Measurements from ENCODE around the gene DZIP1L. TPM values are rescaled to one million over a fixed set of nuclear protein-coding genes. Genes with fewer than 3 reads are reported as not detected.

The DZIP1L gene
- total and polyA plus RNA-seq, 9 of the 15 experiments (the other 6 are each of a cell fraction or from before 2014, with no cell fraction given) = 0.03 to 1.5 (median 0.48) TPM; not detected in 1

DNA sequence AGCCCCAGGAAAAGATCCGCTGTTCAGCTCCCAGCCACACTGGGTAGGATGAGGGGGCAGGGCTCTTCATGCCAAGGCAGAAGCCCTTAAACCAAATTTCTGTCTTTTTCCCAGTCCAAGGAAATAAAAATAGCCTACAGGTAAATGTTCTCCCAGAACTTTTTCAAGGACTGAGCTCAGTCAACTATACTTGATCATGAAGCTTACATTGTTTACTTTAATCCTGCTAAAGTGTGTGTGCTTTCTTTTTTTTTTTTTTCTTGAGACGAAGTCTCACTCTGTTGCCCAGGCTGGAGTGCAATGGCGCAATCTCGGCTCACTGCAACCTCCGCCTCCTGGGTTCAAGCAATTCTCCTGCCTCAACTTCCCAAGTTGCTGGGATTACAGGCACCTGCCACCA is 87.6 kb downstream of the DZIP1L start (continued):
- no peak for TF ChIP-seq GTF2F1 (IDR thresholded peaks at IDR 0.05; ENCODE audit: low read depth, low read length)
- TF ChIP-seq, protein P1, sequence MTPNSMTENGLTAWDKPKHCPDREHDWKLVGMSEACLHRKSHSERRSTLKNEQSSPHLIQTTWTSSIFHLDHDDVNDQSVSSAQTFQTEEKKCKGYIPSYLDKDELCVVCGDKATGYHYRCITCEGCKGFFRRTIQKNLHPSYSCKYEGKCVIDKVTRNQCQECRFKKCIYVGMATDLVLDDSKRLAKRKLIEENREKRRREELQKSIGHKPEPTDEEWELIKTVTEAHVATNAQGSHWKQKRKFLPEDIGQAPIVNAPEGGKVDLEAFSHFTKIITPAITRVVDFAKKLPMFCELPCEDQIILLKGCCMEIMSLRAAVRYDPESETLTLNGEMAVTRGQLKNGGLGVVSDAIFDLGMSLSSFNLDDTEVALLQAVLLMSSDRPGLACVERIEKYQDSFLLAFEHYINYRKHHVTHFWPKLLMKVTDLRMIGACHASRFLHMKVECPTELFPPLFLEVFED (CRISPR knock-in tag; conservative IDR thresholded peaks at IDR 0.05) = no peak

DNA sequence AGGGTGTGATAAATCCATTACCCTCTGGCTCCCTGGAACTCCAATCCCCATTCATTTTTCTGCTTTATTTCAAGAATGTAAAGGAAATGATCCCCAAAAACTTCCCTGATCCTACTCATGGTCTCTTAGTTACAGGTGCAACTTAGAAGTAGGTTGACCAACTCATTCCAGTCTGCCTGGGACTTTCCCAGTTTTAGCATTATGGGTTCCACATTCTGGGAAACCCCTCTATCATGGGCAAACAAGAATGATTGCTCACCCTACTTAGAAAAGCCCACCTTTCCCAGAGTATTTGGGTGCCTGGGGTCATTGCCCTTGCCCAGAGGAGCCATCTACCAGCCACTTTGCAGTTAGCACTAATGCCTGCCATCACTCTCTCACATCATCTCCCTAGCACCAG is 89.9 kb downstream of the DZIP1L start:
- no peak for TF ChIP-seq ZBTB8A (IDR thresholded peaks at IDR 0.05; ENCODE audit: partially characterized antibody)
- no peak for TF ChIP-seq ZNF79 (CRISPR knock-in tag; IDR thresholded peaks at IDR 0.05; ENCODE audit: low read depth)
- no peak for TF ChIP-seq ZNF197 (CRISPR knock-in tag; IDR thresholded peaks at IDR 0.05; ENCODE audit: low read depth)
- TF ChIP-seq, protein P2, sequence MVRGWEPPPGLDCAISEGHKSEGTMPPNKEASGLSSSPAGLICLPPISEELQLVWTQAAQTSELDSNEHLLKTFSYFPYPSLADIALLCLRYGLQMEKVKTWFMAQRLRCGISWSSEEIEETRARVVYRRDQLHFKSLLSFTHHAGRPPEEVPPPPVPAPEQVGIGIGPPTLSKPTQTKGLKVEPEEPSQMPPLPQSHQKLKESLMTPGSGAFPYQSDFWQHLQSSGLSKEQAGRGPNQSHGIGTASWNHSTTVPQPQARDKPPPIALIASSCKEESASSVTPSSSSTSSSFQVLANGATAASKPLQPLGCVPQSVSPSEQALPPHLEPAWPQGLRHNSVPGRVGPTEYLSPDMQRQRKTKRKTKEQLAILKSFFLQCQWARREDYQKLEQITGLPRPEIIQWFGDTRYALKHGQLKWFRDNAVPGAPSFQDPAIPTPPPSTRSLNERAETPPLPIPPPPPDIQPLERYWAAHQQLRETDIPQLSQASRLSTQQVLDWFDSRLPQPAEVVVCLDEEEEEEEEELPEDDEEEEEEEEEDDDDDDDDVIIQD (CRISPR knock-in tag; IDR thresholded peaks at IDR 0.05) = no peak
- TF ChIP-seq BCOR (IDR thresholded peaks at IDR 0.05) = no peak
- TF ChIP-seq ZNF143 (CRISPR knock-in tag; IDR thresholded peaks at IDR 0.05) = no peak
- TF ChIP-seq KHSRP (IDR thresholded peaks at IDR 0.05) = no peak
- in situ Hi-C loops (cut with MboI) = no loop called here
- no peaks in the 10 kb centered on the region for H3K9me3 ChIP-seq (replicated peaks; ENCODE audit: control insufficient read depth, insufficient read depth, low read depth, low read length)
- POLR2A ChIA-PET = no interaction called here
- no peak for ATAC-seq
- H3K4me2 ChIP-seq (ENCODE audit: insufficient read depth, low read length) = no peak overlapping the region
- no peak for DNase-seq (ENCODE audit: extremely low read depth in 1 of 4, low spot score in 3 of 4)
- BruUV-seq (replicated peaks) = no TSS peak
- H4K20me1 ChIP-seq (replicated peaks; ENCODE audit: control insufficient read depth, insufficient read depth, low read length) = no peaks in the 10 kb centered on the region
- no peaks in the 10 kb centered on the region for H3K4me1 ChIP-seq (replicated peaks in 1 of 2; ENCODE audit: control insufficient read depth in 2 of 2, insufficient read depth in 2 of 2, low read length in 2 of 2)
- no peak for FAIRE-seq
- H3K4me3 ChIP-seq = no peak overlapping the region
- no peaks in the 10 kb centered on the region for H3K79me2 ChIP-seq (ENCODE audit: control insufficient read depth, insufficient read depth, low read length)
- no peaks in the 10 kb centered on the region; a peak in 2 of 5 replicates for H3K27me3 ChIP-seq (ENCODE audit: control insufficient read depth in 2 of 2, insufficient read depth in 2 of 2, low read length in 2 of 2)
- CTCF ChIA-PET (ENCODE audit: low intra/inter-chr PET ratio) = no interaction called here
- H3K27ac ChIP-seq (ENCODE audit: extremely low read depth, low read depth, low read length) = no peak overlapping the region
- no peaks in the 10 kb centered on the region for H3K9me1 ChIP-seq (ENCODE audit: control insufficient read depth, insufficient read depth, low read length)
- no peak overlapping the region for H2AFZ ChIP-seq (ENCODE audit: low read depth, low read length)
- intact Hi-C loops (cut with micrococcal nuclease) = no loop called here
- no peak overlapping the region for H3K9ac ChIP-seq (ENCODE audit: insufficient read depth in 1 of 2, low read depth in 2 of 2, low read length in 2 of 2)
- H3K36me3 ChIP-seq (ENCODE audit: control insufficient read depth, insufficient read depth, low read length) = no peaks in the 10 kb centered on the region

Measured in K562 (cell line).